T-cell (primary cell): Measurements from ENCODE around the gene NKG7. TPM values are rescaled to one million over a fixed set of nuclear protein-coding genes. Genes with fewer than 3 reads are reported as not detected.

Experiments
- ATAC-seq, 4 experiments: fragments of 200-7000 bp in 3 of 4; fragments of 150-1000 bp in 1 of 4; cut with Tn5 transposase; replicated peaks in 1 of 4; 1 replicate in 3 of 4; 2 replicates in 1 of 4; pipeline ENCODE4 v1.10.0; 2021; ENCODE audit warnings: moderate library complexity in 3 of 4, mild to moderate bottlenecking in 2 of 4, moderate number of reproducible peaks in 1 of 4
- CTCF ChIA-PET, 2 donors: fragments of 300-600 bp; sonication (Branson Sonifier 250); formaldehyde crosslinking; loops; one replicate each; lab custom pipeline; 2022; ENCODE audit warnings: antibody characterized with exemption in 2 of 2; lab: Charles Lee
- POLR2A ChIA-PET, 2 donors: fragments of 300-600 bp; sonication (Branson Sonifier 250); formaldehyde crosslinking; loops; one replicate each; lab custom pipeline; 2022; ENCODE audit warnings: antibody characterized with exemption in 2 of 2; lab: Charles Lee
- DNase-seq, 35 experiments: peaks; one replicate each; pipeline versions ENCODE4 v3.0.0 to v3.0.0-alpha.2; 2013 to 2023
- H3K27ac ChIP-seq: one replicate; pipeline ENCODE4 v1.5.1; 2013; ENCODE audit warnings: low read length
- H3K27me3 ChIP-seq, 2 experiments: replicated peaks in 1 of 2; 1 replicate in 1 of 2; 2 replicates in 1 of 2; pipeline versions ENCODE4 v1.6.1 to v1.7.0; 2013; ENCODE audit warnings: low read length in 1 of 2, mixed read lengths in 1 of 2; ENCODE audit not compliant: control insufficient read depth in 2 of 2, insufficient read depth in 2 of 2; ENCODE audit errors: extremely low read depth in 1 of 2
- H3K36me3 ChIP-seq, 2 donors: 1 replicate in 1 of 2; 2 replicates in 1 of 2; pipeline versions ENCODE4 v1.6.1 to v1.7.0; 2013; ENCODE audit warnings: low read length in 1 of 2; ENCODE audit not compliant: control insufficient read depth in 2 of 2, insufficient read depth in 1 of 2; ENCODE audit errors: extremely low read depth in 1 of 2
- H3K4me1 ChIP-seq, 2 experiments: 1 replicate in 1 of 2; 2 replicates in 1 of 2; pipeline versions ENCODE4 v1.6.1 to v1.7.0; 2013; ENCODE audit warnings: low read length in 2 of 2, mixed read lengths in 1 of 2; ENCODE audit not compliant: insufficient read depth in 2 of 2, control insufficient read depth in 1 of 2; ENCODE audit errors: extremely low read depth in 1 of 2
- H3K4me3 ChIP-seq, 2 donors: 1 replicate in 1 of 2; 2 replicates in 1 of 2; pipeline versions ENCODE4 v1.5.1 to v1.7.0; 2013; ENCODE audit warnings: mild to moderate bottlenecking in 2 of 2, low read length in 1 of 2, moderate library complexity in 1 of 2; ENCODE audit not compliant: control insufficient read depth in 1 of 2; ENCODE audit errors: extremely low read depth in 1 of 2
- H3K9me3 ChIP-seq: 2 replicates; pipeline ENCODE4 v1.7.0; 2013
- H3K27ac Mint-ChIP-seq, 2 donors: one replicate each; pipeline ENCODE4 v1.8.0; 2020 to 2021; ENCODE audit warnings: mild to moderate bottlenecking in 2 of 2, mixed read lengths in 2 of 2
- H3K27me3 Mint-ChIP-seq, 2 donors: one replicate each; pipeline ENCODE4 v1.8.0; 2021 to 2022; ENCODE audit warnings: mixed read lengths in 2 of 2
- H3K36me3 Mint-ChIP-seq: one replicate; pipeline ENCODE4 v1.8.0; 2021; ENCODE audit warnings: mixed read lengths
- H3K4me1 Mint-ChIP-seq, 3 donors: one replicate each; pipeline ENCODE4 v1.8.0; 2020 to 2022; ENCODE audit warnings: mixed read lengths in 3 of 3, mild to moderate bottlenecking in 1 of 3
- H3K4me3 Mint-ChIP-seq, 3 donors: one replicate each; pipeline ENCODE4 v1.8.0; 2020 to 2022; ENCODE audit warnings: mild to moderate bottlenecking in 3 of 3, mixed read lengths in 3 of 3, moderate library complexity in 3 of 3
- H3K9me3 Mint-ChIP-seq, 3 donors: one replicate each; pipeline ENCODE4 v1.8.0; 2020 to 2022; ENCODE audit warnings: mixed read lengths in 3 of 3
- WGBS: methylation state at CpG from one replicate; pipeline ENCODE4 v1.1.5; 2013; ENCODE audit warnings: missing lambda C conversion rate; ENCODE audit not compliant: insufficient coverage; 5-methylcytosine and 5-hydroxymethylcytosine counted together
- total RNA-seq, 35 experiments: library from RNA in 6 of 35; stranded (reverse) in 6 of 35; fragments of 120-200 nt in 1 of 35; gene quantifications; one replicate each; pipeline versions ENCODE4 v1.2.1 to v1.2.4 and lab custom pipeline; 2013 to 2026

The NKG7 gene
- total RNA-seq, 5 donors from 2014 or later (not counting 1 experiment from before 2014, with no cell fraction given), result 42.9 to 356 (median 105) TPM

- Histone ChIP-seq H3K36me3 (peaks cover 11 to 13% of the 10 kb centered on the region in 2 donors), H3K4me3 (no peak within 1 kb of the TSS), H3K27ac (no peak within 1 kb of the TSS), H3K9me3 (no peaks in the 10 kb centered on the region), H3K27me3 (peaks cover 0 to 17% of the 10 kb centered on the region in 2 experiments), H3K4me1 (peaks cover 2 to 24% of the 10 kb centered on the region in 2 experiments)
- Mint-ChIP-seq H3K27ac (peak within 1 kb of the TSS; percentile 23 to 72), H3K27me3 (no peaks in the 10 kb centered on the region), H3K36me3 (peaks cover 15% of the 10 kb centered on the region), H3K4me3 (peak within 1 kb of the TSS; percentile 62 to 72 (median 67)), H3K9me3 (no peaks in the 10 kb centered on the region), H3K4me1 (peaks cover 9 to 22% (median 16%) of the 10 kb centered on the region in 3 donors)
- ATAC-seq, result no peak
- 60% methylated on average over 1 of the region's 3 CpGs for WGBS
- no peak for DNase-seq
- ChIA-PET CTCF (interaction anchor here in 1 of 2 donors (0.6 kb wide), 2 partner anchors 28 to 59 kb away, joined by 6 read pairs; no protein-coding TSS in a partner anchor), POLR2A (no interaction called here)
These were observed 30.4 kb downstream of the NKG7 start, which contains the start of gene VSIG10L for GRCh38 chr19:51341976-51342580. Gene VSIG10L, minus strand, starts transcription at chr19:51342139. Its CDS starts 15 bp downstream, at chr19:51342124.

GRCh38 chr19:51341066-51341465 is 31.4 kb downstream of the NKG7 start:
- peaks cover 9 to 11% of the 10 kb centered on the region in 2 donors for H3K36me3 ChIP-seq
- peaks cover 0 to 19% of the 10 kb centered on the region in 2 experiments for H3K27me3 ChIP-seq
- no peaks in the 10 kb centered on the region for H3K9me3 Mint-ChIP-seq
- 94% methylated on average over 15 of the region's 18 CpGs for WGBS
- peaks cover 5% of the 10 kb centered on the region for H3K36me3 Mint-ChIP-seq
- H3K4me1 ChIP-seq, result peaks cover 2 to 24% of the 10 kb centered on the region in 2 experiments
- no peak for ATAC-seq
- H3K27me3 Mint-ChIP-seq, result peaks cover 0 to 2% of the 10 kb centered on the region in 2 donors
- ChIA-PET CTCF (interaction anchor here in 1 of 2 donors (0.6 kb wide), 1 partner anchor 135 kb away, joined by 3 read pairs; no protein-coding TSS in a partner anchor), POLR2A (no interaction called here)
- DNase-seq, result no peak
- no peak overlapping the region for H3K27ac ChIP-seq
- H3K4me1 Mint-ChIP-seq, result peaks cover 9 to 22% (median 16%) of the 10 kb centered on the region in 3 donors
- H3K4me3 Mint-ChIP-seq, result peak overlapping the region; percentile 62 to 72 (median 67)
- H3K27ac Mint-ChIP-seq, result peak overlapping the region in 1 of 2 donors; percentile 42
- H3K9me3 ChIP-seq, result no peaks in the 10 kb centered on the region
- H3K4me3 ChIP-seq, result no peak overlapping the region

GRCh38 chr19:51339687-51340656 is 32.5 kb downstream of the NKG7 start:
- POLR2A ChIA-PET, result no interaction called here
- peak; percentile 61 to 90 (median 72) for DNase-seq
- Mint-ChIP-seq H3K9me3 (no peaks in the 10 kb centered on the region), H3K27me3 (peaks cover 2 to 4% of the 10 kb centered on the region in 2 donors), H3K4me1 (peaks cover 9 to 22% (median 16%) of the 10 kb centered on the region in 3 donors), H3K27ac (peak overlapping the region in 1 of 2 donors; percentile 23), H3K4me3 (peak overlapping the region; percentile 79 to 89 (median 85)), H3K36me3 (peaks cover 3% of the 10 kb centered on the region)
- H3K27me3 ChIP-seq, result peaks cover 0 to 19% of the 10 kb centered on the region in 2 experiments
- WGBS, result 3% methylated on average over 96 of the region's 107 CpGs
- CTCF ChIA-PET, result interaction anchor here (0.5 to 1.1 kb wide), 4 partner anchors 25 to 68 kb away, joined by 3 to 4 read pairs (median 3); no protein-coding TSS in a partner anchor
- H3K9me3 ChIP-seq, result no peaks in the 10 kb centered on the region
- peak; percentile 63 to 73 (median 68) for ATAC-seq
- no peak overlapping the region for H3K27ac ChIP-seq
- peaks cover 2 to 24% of the 10 kb centered on the region in 2 experiments for H3K4me1 ChIP-seq
- peaks cover under 1 to 7% of the 10 kb centered on the region in 2 donors for H3K36me3 ChIP-seq
- H3K4me3 ChIP-seq, result peak overlapping the region; percentile 61 to 63

GRCh38 chr19:51339313-51339686 is 33.2 kb downstream of the NKG7 start:
- Histone ChIP-seq H3K4me3 (peak overlapping the region; percentile 61 to 63), H3K36me3 (no peaks in the 10 kb centered on the region), H3K27ac (no peak overlapping the region), H3K4me1 (peaks cover 2 to 24% of the 10 kb centered on the region in 2 experiments), H3K27me3 (peaks cover 0 to 19% of the 10 kb centered on the region in 2 experiments), H3K9me3 (no peaks in the 10 kb centered on the region)
- Mint-ChIP-seq H3K4me3 (peak overlapping the region; percentile 79 to 89 (median 85)), H3K9me3 (no peaks in the 10 kb centered on the region), H3K27me3 (peaks cover 4 to 11% of the 10 kb centered on the region in 2 donors), H3K36me3 (no peaks in the 10 kb centered on the region), H3K27ac (peak overlapping the region; percentile 4 to 23), H3K4me1 (peaks cover 9 to 22% (median 16%) of the 10 kb centered on the region in 3 donors)
- 2% methylated on average over 10 of the region's 10 CpGs for WGBS
- ATAC-seq, result peak in 3 of 4 experiments; percentile 1 to 9 (median 1)
- ChIA-PET POLR2A (no interaction called here), CTCF (interaction anchor here in 1 of 2 donors (0.5 to 1.1 kb wide), 3 partner anchors 26 to 69 kb away, joined by 3 to 4 read pairs (median 3); no protein-coding TSS in a partner anchor)
- DNase-seq, result peak in 5 of 35 experiments; percentile 5 to 21 (median 12)

DNA sequence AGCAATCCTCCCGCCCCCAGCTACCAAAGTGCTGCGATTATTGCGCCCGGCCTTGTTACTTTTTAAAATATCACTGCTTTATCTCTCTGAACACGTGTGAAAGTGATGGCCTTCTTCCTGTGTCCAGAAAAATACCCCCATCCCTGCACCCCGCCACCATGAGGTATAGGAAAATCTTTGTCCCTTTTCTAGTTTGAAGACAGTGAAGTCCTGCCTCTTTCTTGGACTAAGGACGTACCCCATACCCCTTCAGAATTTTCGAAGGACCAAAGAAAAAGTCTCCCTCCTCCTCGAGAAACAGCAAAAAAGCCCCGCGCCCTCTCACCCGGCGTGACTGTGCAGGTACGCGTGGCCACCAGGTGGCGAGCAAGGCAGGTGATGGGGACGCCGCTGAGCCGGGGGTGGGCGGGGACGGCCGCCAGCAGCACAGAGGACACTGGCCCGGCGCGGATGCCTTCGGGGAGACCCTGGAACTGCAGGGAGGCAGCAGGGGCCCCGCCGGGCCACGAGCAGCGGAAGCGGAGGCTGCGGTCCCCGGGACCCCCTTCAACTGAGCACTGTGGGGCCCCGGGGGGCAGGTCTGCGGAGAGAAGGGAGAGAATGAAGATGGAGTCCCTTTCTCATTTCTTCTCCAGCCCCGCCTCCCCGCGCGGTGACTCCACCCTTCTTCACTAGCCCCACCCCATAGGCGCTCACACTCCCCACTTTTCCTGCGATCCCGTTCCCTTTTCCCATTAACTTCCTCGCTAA is 33.7 kb downstream of the NKG7 start:
- Histone ChIP-seq H3K9me3 (no peaks in the 10 kb centered on the region), H3K4me1 (peaks cover 2 to 24% of the 10 kb centered on the region in 2 experiments), H3K36me3 (no peaks in the 10 kb centered on the region), H3K27me3 (peaks cover 0 to 25% of the 10 kb centered on the region in 2 experiments), H3K4me3 (peak overlapping the region; percentile 61 to 63), H3K27ac (no peak overlapping the region)
- no peaks in the 10 kb centered on the region for H3K9me3 Mint-ChIP-seq
- no peaks in the 10 kb centered on the region for H3K36me3 Mint-ChIP-seq
- POLR2A ChIA-PET, result no interaction called here
- peak overlapping the region; percentile 79 to 89 (median 85) for H3K4me3 Mint-ChIP-seq
- CTCF ChIA-PET, result interaction anchor here (0.6 to 1.1 kb wide), 3 partner anchors 27 to 84 kb away, joined by 4 to 9 read pairs (median 5); no protein-coding TSS in a partner anchor
- peak overlapping the region in 1 of 2 donors; percentile 4 for H3K27ac Mint-ChIP-seq
- ATAC-seq, result peak; percentile 78 to 88 (median 83)
- peak; percentile 65 to 91 (median 83) for DNase-seq
- peaks cover 9 to 22% (median 16%) of the 10 kb centered on the region in 3 donors for H3K4me1 Mint-ChIP-seq
- H3K27me3 Mint-ChIP-seq, result peaks cover 4 to 12% of the 10 kb centered on the region in 2 donors
- 0% methylated on average over 35 of the region's 43 CpGs for WGBS
